HepG2 (cell line): ENCODE results near the gene SHLD1. TPM values are rescaled to one million over a fixed set of nuclear protein-coding genes. Genes with fewer than 3 reads are reported as not detected.

ENCODE experiments used
- ARNTL ChIP-seq: sonication (generic); formaldehyde crosslinking; IDR thresholded peaks from 2 replicates; pipeline ENCODE4 v1.4.0; 2020; ENCODE audit warnings: mild to moderate bottlenecking, missing genetic modification reagents
- ESRRA ChIP-seq: sonication (generic); formaldehyde crosslinking; IDR thresholded peaks from 2 replicates; pipeline ENCODE4 v1.5.1; 2020; ENCODE audit warnings: mild to moderate bottlenecking, low read depth, missing genetic modification reagents
- EZH2 ChIP-seq: conservative IDR thresholded peaks from 2 replicates; pipeline ENCODE4 v1.6.1; 2012; ENCODE audit warnings: mild to moderate bottlenecking, low read depth, low read length, moderate library complexity
- GATAD1 ChIP-seq: IDR thresholded peaks from 2 replicates; pipeline ENCODE4 v1.6.1; 2016; ENCODE audit warnings: missing genetic modification reagents, missing compliant biosample characterization
- HOMEZ ChIP-seq: IDR thresholded peaks from 2 replicates; pipeline ENCODE4 v1.6.1; 2016; ENCODE audit warnings: low read depth
- KDM2A ChIP-seq: sonication (generic); formaldehyde crosslinking; IDR thresholded peaks from 2 replicates; pipeline ENCODE4 v1.4.0; 2020; ENCODE audit warnings: low read depth, missing genetic modification reagents, borderline replicate concordance
- MTF2 ChIP-seq: sonication (generic); formaldehyde crosslinking; IDR thresholded peaks from 2 replicates; pipeline ENCODE4 v1.5.0; 2020; ENCODE audit warnings: missing genetic modification reagents, borderline replicate concordance
- NCOA5 ChIP-seq: sonication (generic); formaldehyde crosslinking; IDR thresholded peaks from 2 replicates; pipeline ENCODE4 v1.4.0; 2020; ENCODE audit warnings: missing genetic modification reagents
- SIN3B ChIP-seq: fragments of 150-350 bp; IDR thresholded peaks from 2 replicates; pipeline ENCODE4 v1.6.1; 2014; ENCODE audit warnings: low read length
- SIX4 ChIP-seq: sonication (generic); formaldehyde crosslinking; IDR thresholded peaks from 2 replicates; pipeline ENCODE4 v1.4.0; 2020; ENCODE audit warnings: missing genetic modification reagents
- ZBTB2 ChIP-seq: sonication (generic); formaldehyde crosslinking; IDR thresholded peaks from 2 replicates; pipeline ENCODE4 v1.8.0; 2022; ENCODE audit warnings: low read depth, missing genetic modification reagents
- ZNF101 ChIP-seq: sonication (generic); formaldehyde crosslinking; IDR thresholded peaks from 2 replicates; pipeline ENCODE4 v1.4.0; 2020; ENCODE audit warnings: mild to moderate bottlenecking, low read depth, missing genetic modification reagents, borderline replicate concordance
- ZNF138 ChIP-seq: sonication (generic); formaldehyde crosslinking; IDR thresholded peaks from 2 replicates; pipeline ENCODE4 v1.5.0; 2020; ENCODE audit warnings: mild to moderate bottlenecking, low read depth, missing genetic modification reagents
- ZNF263 ChIP-seq: sonication (generic); formaldehyde crosslinking; IDR thresholded peaks from 2 replicates; pipeline ENCODE4 v1.4.0; 2020; ENCODE audit warnings: missing genetic modification reagents
- ZNF274 ChIP-seq: sonication (generic); formaldehyde crosslinking; IDR thresholded peaks from 2 replicates; pipeline ENCODE4 v1.5.1; 2020; ENCODE audit warnings: mild to moderate bottlenecking, missing genetic modification reagents
- ZNF318 ChIP-seq: sonication (generic); formaldehyde crosslinking; IDR thresholded peaks from 2 replicates; pipeline ENCODE4 v1.4.0; 2020; ENCODE audit warnings: mild to moderate bottlenecking, missing genetic modification reagents
- ZNF468 ChIP-seq: sonication (generic); formaldehyde crosslinking; IDR thresholded peaks from 2 replicates; pipeline ENCODE4 v1.8.0; 2022; ENCODE audit warnings: mild to moderate bottlenecking, moderate library complexity, missing genetic modification reagents
- ZNF720 ChIP-seq: sonication (generic); formaldehyde crosslinking; IDR thresholded peaks from 2 replicates; pipeline ENCODE4 v1.4.0; 2020; ENCODE audit warnings: missing genetic modification reagents
- ZNF777 ChIP-seq: sonication (generic); formaldehyde crosslinking; IDR thresholded peaks from 2 replicates; pipeline ENCODE4 v1.4.0; 2020; ENCODE audit warnings: missing genetic modification reagents
- ZSCAN25 ChIP-seq: sonication (generic); formaldehyde crosslinking; IDR thresholded peaks from 2 replicates; pipeline ENCODE4 v1.8.0; 2022; ENCODE audit warnings: mild to moderate bottlenecking, missing genetic modification reagents
- polyA plus RNA-seq, 8 experiments: library from polyadenylated mRNA; depleted of rRNA in 3 of 8; stranded (reverse) in 7 of 8; unstranded in 1 of 8; fragments of >200 nt; fragmentation: Illumina TruSeq in 4 of 8; extraction: Trizol in 4 of 8; gene quantifications; 2 replicates each; pipeline versions ENCODE4 v1.2.1 to v1.2.3, GENCODE V29; 2011 to 2016; ENCODE audit warnings: low read depth in 4 of 8, missing spikeins in 1 of 8, mixed read lengths in 1 of 8; ENCODE audit not compliant: insufficient read depth in 1 of 8
- total RNA-seq, 5 experiments: library from RNA; depleted of rRNA; stranded (reverse); fragments of >200 nt; fragmentation: Illumina TruSeq; extraction: Trizol; gene quantifications; 2 replicates each; pipeline ENCODE4 v1.2.3, GENCODE V29; 2016; ENCODE audit warnings: low read depth in 1 of 5

Gene SHLD1
- total and polyA plus RNA-seq, 2 of the 13 experiments (the other 11 are each of a cell fraction or from before 2014, with no cell fraction given) = 8.9 to 10.0 TPM

- TF ChIP-seq ZNF274 (CRISPR knock-in tag) (no peak), ZNF101 (CRISPR knock-in tag) (no peak), ZNF318 (CRISPR knock-in tag) (peak; percentile 84; the same call in 1 of the 2 replicates), ESRRA (CRISPR knock-in tag) (peak; percentile 35; the same call in 1 of the 2 replicates), ARNTL (peak; percentile 82; the same call in 1 of the 2 replicates), SIN3B (no peak), ZNF468 (no peak), MTF2 (CRISPR knock-in tag) (no peak), KDM2A (CRISPR knock-in tag) (peak; percentile 55; the same call in 1 of the 2 replicates), ZNF263 (CRISPR knock-in tag) (peak; percentile 28; the same call in 1 of the 2 replicates), ZNF138 (CRISPR knock-in tag) (0 out of 2 replicates have a peak, but pooled peaks have one; percentile 71), ZSCAN25 (no peak), NCOA5 (CRISPR knock-in tag) (no peak), ZBTB2 (CRISPR knock-in tag) (no peak), GATAD1 (CRISPR knock-in tag) (peak; percentile 57), SIX4 (CRISPR knock-in tag) (0 out of 2 replicates have a peak, but pooled peaks have one; percentile 69), EZH2 (no peak), ZNF720 (CRISPR knock-in tag) (no peak), HOMEZ (CRISPR knock-in tag) (peak; percentile 89), ZNF777 (CRISPR knock-in tag) (no peak)
Measured at GRCh38 chr20:5821627-5822215, 71.5 kb downstream of the SHLD1 start (continued).
